ENCODE data around the gene SIPA1L3.
A peak's percentile ranks its signal among the peaks of the same experiment; 100 is the strongest.
"Not testable (repeated sequence)": the region's sequence is repeated elsewhere in the genome, so short reads cannot be mapped to it uniquely, and the experiment has no call there.

SIPA1L3 gene

DNA sequence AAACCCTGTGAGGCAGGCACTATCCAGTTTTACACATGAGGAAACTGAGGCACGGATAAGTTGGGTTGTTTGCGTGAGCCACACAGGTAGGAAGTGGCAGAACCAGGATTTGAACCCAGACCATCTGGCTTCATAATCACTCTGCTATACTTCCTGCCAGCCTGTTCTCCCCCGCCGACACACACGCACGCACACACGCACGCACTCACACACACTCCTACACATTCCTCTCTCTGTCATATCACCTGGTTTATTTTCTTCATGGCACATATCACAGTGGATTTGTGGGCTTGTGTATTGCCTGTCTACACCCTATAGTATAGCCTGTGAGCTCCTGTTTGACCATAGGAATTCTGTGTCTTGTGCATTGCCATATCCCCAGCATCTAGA, 140.0 kb downstream of the SIPA1L3 start:
- peak; percentile 36 to 44 for DNase-seq

DNA sequence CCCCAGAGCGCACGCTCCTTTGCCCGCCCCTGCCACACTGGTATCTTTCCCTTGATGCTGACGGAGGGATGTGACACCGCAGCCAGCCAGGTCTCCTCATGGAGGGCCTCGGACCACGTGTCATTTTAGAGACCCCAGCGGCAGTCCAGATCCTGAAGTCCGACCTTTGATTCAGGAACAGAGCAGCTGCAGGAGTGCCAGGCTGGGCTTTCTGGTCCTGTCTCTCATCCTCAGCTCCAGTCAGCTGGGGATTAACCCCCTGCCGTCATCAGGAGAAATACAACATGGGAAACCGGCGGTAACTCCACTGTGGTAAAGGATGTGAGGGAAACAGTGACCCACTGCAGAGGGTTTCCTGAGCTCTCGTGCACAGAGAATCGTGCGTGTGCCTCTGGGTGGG, 140.6 kb downstream of the SIPA1L3 start:
- DNase-seq = no peak

DNA sequence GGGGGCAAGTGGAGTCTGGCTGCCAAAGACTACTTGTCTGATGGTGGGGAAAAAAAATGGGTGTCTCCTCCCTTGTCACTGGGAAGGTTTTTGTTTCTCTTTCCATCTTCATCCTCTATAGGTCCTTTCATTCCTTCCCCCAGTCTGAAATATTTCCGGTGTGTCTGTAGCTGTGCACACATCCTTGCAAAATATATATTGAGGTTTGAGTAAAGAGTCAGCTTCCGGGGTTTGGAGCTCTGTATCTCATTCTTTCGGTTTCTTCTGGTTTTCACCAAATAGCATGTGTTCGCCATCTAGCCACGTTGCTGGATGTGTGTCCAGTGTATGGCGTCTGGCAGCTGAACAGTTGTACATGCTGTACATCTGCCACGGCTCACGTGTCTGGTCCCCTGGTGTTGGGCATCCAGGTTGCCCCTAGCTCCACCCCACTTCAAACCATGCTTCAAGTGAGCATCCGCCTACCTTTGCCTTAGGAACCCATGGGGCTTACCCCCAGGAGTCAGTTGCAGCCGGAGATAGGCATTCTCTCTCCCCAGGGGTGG, 142.2 kb downstream of the SIPA1L3 start:
- peak; percentile 47 to 54 for DNase-seq

DNA sequence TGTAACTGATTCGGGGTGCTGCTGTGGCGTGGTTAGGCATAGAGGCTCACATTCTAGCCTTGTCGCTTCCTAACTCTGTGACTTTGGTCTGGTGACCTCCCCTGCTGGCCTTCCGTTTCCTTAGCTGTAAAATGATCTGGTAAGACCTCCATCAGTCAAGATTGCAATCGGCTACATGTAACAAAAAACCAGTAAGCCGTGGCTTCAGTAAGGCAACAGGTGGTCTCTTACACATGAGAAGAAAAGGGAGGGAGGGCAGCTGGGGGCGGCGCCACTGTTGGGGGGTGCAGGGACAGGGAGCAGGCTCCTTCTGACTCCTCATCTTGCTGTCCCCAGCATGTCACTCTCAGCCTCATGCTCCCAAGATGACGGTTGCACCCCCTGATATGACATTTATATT, 148.0 kb downstream of the SIPA1L3 start:
- no peak for DNase-seq

DNA sequence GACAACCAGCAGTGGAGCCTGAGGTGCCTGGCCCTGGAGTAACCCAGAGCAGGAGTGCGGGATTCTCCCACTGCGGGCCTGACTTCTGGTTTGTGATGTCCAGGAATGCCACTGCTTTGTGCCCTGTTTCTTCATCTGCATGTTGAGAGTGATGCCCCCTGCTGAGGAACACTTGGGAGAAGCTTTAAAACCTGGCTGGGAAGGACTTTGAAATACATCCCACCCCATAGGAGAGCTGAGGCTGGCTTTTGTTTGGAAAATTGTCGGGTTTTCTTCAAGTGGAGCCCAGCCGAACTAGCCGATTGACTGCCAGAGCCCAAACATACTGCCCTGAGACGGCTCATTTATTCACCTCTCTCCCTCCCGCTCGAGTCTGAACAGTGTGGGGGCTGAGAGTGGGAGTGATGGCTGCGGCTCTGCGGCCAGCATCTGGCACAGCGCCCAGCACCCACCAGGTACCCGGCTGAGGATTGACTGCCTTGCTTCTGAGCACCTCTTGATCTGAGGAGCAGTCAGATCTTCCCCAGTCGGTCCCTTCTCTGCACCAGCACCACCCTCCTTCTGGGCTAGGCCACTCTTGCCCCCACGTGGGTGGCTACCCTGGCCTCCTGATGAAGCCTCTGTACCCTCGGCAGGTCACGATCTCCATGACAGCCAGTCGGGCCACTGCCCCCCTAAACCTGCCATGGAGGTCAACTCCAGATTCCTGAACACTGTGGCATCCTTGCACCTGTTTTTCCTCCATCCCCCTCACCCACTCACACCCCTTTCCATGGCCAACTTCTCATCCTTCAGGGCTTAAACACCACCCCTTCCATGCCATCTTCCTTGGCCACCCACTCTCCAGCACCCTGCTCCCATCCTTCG, 148.9 kb downstream of the SIPA1L3 start:
- no peak for DNase-seq

DNA sequence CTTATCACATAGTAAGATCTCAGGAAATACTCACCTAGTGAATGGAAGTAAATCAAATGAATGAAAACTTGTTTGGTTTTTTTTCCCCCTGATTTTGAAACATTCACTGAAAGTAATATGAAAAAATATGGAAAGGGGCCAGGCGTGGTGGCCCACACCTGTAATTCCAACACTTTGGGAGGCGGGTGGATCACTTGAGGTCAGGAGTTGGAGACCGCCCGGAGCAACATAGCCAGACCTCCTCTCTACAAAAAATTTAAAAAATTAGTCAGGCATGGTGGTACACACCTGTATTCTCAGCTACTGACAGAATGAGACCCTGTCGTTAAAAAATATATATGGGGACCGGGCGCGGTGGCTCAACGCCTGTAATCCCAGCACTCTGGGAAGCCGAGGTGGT, 149.6 kb downstream of the SIPA1L3 start:
- no peak for DNase-seq

DNA sequence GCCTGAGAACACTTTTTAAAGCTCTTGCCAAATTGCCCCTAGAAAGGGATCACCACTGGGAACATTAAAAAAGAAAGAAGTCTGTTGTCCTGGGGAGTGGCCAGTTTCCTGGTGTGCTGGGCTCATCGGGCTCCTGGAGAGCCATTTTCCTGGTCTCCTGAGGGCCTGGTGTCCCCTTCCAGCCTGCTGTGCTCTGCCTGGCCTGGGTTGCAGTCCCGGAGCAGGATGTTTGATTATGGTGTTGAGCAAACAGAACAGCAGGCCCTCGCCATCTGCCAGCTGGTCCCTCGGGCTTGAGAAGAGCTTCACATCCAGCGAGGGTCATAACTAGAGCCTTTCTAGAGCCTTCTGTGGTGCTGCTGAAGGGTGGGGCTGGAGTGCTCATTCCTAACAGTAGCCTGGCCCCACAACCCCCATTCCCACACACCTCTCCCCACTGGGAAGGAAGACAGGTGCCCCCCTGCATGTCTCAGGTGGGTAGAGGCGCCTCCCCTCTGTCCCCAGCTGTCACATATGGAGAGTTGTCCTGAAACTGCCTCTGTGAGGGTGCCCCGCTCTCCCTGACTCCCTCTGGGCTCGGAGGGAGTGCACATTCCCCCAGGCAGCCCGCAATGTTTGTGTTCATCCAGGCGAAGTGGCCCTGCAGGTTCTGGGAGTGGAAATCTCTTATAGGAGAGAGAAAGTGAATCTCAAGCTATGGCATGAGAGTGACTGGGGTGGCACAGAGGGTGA, 151.1 kb downstream of the SIPA1L3 start:
- DNase-seq = no peak

DNA sequence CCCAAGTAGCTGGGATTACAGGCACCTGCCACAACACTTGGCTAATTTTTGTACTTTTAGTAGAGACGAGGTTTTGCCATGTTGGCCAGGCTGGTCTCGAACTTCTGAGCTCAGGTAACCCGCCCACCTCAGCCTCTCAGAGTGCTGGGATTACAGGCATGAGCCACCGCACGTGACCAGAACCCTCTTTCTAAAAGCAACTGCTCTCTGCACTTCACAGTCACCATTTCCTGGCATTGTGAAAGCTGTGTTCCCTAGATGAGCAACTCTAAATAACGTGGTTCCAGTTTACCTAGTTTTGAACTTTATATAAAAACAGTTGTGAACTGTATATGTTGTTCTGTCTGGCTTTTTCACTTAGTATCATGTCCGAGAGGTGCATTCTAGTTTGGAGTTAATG, 152.9 kb downstream of the SIPA1L3 start:
- peak; percentile 8 to 19 for DNase-seq

DNA sequence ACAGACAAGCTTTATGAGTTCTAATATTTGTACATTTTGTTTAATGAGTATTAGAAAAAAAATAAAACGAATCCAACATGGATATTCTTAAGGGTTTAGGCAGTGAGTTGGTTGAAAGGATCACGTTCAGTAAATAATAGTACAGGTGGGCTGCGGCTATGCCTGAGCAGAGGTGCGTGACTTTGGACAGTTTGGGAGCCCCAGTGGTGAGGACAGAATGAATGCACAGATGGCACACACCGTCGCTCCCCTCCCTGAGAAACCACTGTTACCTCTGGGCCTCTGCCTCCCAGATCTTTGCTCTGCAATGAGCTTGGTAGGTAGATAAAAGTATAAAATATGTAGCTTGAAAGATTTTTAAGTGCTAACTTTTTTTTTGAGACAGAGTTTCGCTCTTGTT, 153.3 kb downstream of the SIPA1L3 start:
- DNase-seq = no peak

DNA sequence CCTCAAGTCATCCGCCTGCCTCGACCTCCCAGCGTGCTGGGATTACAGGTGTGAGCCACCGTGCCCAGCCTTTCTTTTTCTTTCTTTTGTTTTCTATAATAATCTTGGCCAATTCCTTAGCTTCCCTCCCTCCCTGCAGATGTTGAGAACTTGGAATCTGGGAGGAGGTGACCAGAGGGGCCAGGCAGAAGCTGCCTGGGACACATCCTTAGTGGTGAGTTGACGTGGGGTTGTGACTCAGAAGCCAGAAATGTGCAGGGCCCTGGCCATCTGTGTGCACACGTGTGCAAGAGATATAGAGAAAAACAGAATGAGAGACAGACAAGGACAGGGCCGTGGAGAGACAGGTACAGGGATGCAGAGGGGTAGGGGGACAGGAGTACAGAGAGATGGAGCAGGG, 154.3 kb downstream of the SIPA1L3 start:
- no peak for DNase-seq

DNA sequence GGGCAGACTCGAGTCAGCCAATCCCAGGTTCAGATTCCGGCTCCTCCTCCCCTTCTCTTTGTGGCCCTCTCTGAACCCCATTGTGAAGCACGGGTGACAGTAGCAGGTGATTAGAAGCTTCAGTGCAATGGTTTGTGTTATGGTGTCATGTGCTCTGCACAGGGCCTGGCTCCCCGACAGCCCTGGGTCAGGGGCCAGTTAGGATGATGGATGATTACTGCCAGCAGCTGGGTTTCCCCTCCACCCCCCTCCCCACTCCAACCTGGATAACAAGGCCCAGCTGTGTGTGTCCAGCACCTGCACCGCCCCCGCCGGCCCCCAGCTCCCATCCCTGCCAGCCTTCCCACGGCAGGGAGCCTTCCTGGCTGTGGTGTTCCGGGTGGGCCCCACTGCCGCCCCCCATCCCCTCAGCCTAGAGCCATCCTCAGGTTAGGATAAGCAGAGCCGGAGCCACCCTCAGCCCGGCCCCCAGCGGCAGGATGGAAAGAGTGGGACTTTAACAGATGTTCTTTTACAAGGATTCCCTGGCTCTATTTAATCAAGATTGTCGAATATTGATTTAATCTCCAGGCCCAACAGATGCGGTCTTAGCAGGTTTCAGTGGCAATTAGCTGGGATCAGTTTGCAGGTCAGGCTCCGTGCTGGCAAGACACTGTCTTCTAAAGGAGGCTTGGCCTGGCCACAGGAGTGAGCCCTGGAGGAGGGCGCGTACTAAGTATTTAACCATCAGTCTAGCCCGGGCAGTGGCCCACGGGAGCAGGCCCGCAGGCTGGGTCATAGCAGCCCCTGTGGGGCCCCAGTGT, 156.2 kb downstream of the SIPA1L3 start:
- DNase-seq = no peak

DNA sequence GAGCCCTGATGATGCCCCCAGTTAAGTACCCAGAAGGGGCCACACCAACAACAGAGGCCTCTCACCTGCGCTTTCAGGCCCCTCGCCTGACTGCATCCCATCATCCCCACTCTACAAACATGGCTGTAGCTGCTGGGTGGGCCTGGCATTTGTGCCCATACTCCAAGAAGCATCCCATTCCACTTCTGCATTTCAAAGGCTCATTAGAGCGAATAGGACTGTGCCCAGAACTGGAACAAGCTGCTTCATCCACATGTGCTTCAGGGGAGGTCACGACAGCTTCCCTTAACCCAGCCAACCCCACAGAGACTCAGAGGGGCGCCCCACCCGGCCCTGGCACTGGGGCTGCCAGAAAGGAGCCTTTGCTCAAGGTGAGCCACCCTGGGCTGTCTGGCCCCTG, 156.9 kb downstream of the SIPA1L3 start:
- no peak for DNase-seq

DNA sequence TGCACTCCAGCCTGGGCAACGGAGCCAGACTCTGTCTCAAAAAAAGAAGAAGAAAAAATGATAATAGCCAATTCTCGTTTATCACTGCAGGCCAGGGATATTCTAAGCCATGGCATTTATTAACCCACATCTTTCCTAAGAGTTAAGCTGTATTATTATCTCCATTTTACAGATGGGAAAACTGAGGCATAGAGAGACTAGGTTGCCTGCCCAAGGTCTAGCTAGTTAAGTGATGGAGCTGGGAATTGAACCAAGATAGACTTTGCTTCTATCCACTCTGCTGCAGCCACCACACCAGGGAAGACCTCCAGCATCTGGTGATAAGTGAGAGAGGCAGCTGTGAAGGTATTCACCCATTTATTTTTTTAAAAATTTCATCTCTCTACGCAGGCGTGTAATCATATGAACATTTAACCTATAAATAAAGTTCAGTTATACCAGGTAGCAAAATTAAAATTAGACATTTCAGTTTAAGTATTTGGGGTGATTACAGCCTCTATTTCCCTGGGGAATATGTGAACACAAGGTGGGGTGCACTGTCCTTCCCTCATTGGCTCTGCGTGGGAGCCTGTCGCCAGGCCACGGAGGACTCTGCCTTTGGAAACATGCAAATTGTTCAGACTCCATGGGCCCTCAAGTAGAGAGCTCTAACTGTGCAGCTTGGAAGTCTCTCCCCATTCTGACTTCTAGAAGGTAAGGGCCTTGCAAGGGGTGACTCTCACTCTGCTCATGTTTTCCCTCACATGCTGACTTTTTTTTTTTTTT, 157.8 kb downstream of the SIPA1L3 start:
- no peak for DNase-seq

DNA sequence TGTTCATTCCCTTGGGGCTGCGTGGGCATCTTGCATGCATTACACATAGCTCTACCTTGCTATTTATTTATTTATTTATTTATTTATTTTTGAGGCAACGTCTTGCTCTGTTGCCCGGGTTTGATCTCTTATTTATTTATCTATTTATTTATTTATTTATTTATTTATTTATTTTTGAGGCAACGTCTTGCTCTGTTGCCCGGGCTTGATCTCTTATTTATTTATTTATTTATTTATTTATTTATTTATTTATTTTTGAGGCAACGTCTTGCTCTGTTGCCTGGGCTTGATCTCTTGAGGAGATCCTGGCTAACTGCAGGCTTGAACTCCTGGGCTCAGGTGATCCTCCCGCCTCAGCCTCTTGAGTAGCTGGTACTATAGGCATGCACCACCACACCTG, 158.8 kb downstream of the SIPA1L3 start:
- not testable (repeated sequence) for DNase-seq

DNA sequence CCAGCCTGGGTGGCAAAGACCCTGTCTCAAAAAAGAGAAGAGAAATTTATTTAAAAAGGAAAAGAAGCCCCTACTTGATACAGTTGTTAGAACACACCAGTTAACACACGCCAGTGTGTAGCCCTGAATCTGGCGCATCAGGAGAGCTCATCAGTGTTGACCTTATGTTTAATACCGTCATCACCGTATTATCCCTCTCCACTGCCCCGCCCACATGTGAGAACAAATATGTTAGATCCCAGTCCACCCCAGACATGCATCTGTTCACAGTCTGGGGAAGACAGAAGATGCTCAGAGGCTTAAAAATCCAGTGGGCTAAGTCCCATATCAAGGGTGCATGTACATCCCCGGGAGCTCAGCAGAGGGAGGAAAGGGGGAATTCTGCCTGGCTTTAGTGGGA, 161.8 kb downstream of the SIPA1L3 start:
- no peak for DNase-seq

DNA sequence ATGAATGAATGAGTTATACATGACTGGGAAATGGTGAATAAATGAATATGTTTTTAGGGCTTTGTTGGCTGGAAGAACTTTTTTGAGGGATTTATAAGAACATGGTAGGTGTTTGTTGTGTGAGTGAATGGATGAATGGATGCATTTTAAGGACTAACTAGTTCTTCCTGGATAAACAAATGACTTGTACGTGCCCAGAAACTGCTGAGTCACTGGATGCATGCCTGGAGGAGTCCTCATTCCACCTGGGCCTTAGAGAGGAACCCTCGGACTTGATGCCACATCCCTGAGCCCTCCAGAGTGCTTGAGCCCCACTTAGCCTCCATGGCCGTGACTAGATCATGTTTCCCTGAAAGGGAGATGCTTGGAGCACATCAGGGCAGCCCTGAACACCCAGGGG, 163.6 kb downstream of the SIPA1L3 start:
- DNase-seq = no peak

DNA sequence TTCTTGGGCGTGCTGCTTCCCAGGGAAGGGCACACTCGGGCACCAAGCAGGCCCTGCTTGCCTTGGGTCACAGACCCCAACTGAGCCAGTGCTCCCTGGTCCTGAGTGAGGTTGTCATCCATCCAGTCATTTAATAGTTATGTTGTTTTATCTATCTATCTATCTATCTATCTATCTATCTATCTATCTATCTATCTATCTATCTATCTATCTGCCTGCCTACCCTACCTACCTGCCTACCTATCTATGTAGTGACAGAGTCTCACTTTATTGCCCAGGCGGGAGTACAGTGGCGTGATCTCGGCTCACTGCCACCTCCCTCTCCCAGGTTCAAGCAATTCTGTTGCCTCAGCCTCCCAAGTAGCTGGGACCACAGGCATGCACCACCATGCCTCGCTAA, 164.0 kb downstream of the SIPA1L3 start:
- DNase-seq = not testable (repeated sequence)

DNA sequence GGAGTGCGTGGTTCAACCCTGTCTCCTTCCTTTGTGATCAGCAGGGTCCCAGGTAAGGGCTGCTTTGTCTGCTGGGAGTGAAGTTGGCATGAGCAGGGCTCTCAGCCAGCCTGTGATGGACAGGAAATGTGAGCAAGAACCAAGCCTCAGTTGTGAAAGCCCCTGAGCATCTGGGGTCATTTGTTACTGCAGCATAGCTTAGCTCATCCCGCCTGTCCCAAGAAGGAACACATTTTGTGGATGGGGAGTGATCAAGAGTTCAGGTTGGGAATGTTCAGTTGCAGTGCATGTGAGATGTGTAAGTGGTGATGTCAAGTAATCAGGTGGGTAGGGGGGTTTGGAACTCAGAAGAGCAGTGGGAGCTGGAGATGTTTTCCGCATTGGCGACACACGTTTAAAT, 164.6 kb downstream of the SIPA1L3 start:
- DNase-seq = no peak

DNA sequence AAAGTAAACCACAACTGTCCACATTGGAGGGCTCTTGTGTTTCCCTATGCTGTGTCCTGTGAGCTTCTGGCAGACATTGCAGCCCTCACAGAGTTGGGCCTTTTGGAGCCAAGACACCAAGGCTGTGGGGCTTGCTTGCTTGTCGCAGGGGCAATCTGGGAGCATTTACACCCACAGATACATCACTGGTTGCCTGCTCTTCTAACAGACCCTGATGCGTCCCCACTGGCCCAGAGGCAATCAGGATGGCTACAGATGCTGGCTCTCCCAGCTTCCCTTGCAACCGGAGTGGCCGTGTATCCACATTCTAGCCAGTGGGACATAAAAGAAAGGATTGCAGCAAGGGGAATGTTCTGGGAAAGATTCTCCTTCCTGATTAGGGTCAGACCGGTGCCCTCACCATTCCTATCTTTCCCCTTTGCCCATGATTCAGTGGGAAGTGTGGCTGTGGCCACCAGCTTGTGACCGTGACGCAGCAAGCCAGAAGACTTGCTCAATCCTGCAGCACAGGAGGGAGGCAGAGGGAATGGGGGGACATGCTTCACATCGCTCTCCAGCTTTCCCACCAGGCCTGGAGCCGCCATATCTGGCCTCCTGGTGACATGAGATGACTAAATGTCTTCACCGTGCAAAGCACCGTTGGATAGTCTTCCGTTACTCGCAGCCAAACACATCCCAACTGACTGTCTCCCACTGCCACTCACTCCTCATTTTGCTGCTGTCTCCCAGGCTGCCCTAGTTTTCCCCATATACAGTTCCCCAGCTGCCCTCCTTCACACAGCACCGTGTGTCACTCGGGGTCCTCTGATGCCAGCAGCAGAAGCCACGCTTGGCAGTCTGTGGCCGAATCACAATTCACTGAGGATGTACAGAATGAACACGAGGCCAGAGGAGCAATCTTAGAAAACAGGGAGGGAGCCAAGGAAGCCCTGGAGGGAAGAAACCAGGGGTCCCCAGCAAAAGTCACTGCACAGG, 166.1 kb downstream of the SIPA1L3 start:
- DNase-seq = no peak

DNA sequence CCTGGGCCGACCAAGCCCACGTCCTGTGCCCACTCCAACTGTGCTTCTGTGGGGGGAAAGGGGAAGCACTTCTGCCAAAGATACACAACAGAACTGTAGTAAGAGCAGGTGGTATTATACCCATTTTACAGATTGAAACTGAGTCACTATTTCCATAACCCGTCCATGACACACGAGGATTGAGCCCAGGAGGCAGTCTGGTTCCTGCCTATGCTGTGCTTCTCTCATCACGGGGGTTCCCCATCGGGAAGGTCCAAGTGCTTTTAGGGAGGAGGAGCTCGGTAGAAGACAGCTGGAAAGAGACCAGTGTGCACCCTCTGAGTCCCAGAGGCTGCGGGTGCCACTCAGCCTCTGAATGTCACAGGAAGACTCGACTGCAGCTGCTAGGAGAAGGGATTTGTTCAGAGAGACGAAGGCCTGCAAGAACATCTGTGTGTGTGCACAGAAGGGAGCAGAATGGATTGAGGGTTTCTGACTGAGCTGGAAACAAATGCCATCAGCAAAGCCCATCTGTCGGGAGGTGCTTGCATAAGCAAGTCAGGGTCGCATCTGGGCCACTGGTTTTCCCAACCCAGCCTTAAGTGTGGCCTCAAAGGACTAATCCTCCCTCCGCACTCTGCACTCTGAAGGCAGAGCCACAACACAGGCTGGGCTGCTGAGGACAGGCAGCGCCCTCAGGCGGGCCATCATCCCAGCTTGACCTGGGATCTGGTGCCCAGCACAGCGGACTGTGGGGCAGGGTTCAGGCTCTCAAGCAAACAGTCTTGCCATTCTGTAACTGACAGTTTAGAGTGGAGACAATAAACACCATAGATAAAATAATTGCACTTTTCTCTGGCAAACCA, 167.1 kb downstream of the SIPA1L3 start:
- DNase-seq = no peak

Data from activated CD4-positive, alpha-beta T cell treated with anti-CD3 and anti-CD28 coated beads, Interleukin-2, amount 50 U/mL, for 4 hours (primary cell).